OCI-LY3 (cell line): ENCODE measurements around the gene CDH18.

Experiments
- CTCF ChIP-seq: fragments of 200-600, 300-600 bp; sonication (generic); IDR thresholded peaks from 2 replicates; pipeline ENCODE4 v1.5.1; 2014; ENCODE audit warnings: antibody characterized with exemption, low read length, low read depth
- EZH2phosphoT487 ChIP-seq: fragments of 200-600 bp; shearing (Covaris generic); IDR thresholded peaks from 2 replicates; pipeline ENCODE4 v1.6.1; 2018; ENCODE audit warnings: antibody characterized with exemption, mixed run types, low read depth

- TF ChIP-seq CTCF (no peak), EZH2phosphoT487 (no peak)
These were observed 45.9 kb upstream of the CDH18 start for GRCh38 chr5:20033881-20034280.
